Lung (tissue), 12 donors: ENCODE results near the gene FEZ2. TPM values are rescaled to one million over a fixed set of nuclear protein-coding genes. Genes with fewer than 3 reads are reported as not detected.

Experiments
- ATAC-seq: fragments of 200-7000 bp; cut with Tn5 transposase; one replicate; pipeline ENCODE4 v1.9.1; 2020; ENCODE audit warnings: moderate number of reproducible peaks; ENCODE audit not compliant: insufficient read depth, low FRiP score
- DNase-seq, 3 donors: peaks; one replicate each; pipeline ENCODE4 v3.0.0-alpha.2; 2013 to 2017
- H3K27ac ChIP-seq, 2 donors: one replicate each; pipeline ENCODE4 v1.5.1; 2013; ENCODE audit warnings: mild to moderate bottlenecking in 2 of 2, moderate library complexity in 2 of 2, control low read depth in 1 of 2, inconsistent platforms in 1 of 2, low read depth in 1 of 2, low read length in 1 of 2
- H3K27me3 ChIP-seq, 3 donors: one replicate each; pipeline ENCODE4 v1.5.1; 2013; ENCODE audit warnings: low read length in 2 of 3; ENCODE audit not compliant: control insufficient read depth in 3 of 3, insufficient read depth in 3 of 3
- H3K36me3 ChIP-seq, 4 donors: one replicate each; pipeline ENCODE4 v1.5.1; 2013; ENCODE audit warnings: low read length in 4 of 4, mild to moderate bottlenecking in 1 of 4, moderate library complexity in 1 of 4; ENCODE audit not compliant: control insufficient read depth in 4 of 4, insufficient read depth in 4 of 4
- H3K4me1 ChIP-seq, 5 donors: one replicate each; pipeline ENCODE4 v1.5.1; 2013; ENCODE audit warnings: low read length in 5 of 5, mild to moderate bottlenecking in 2 of 5, moderate library complexity in 1 of 5; ENCODE audit not compliant: control insufficient read depth in 5 of 5, insufficient read depth in 5 of 5
- H3K4me3 ChIP-seq: one replicate; pipeline ENCODE4 v1.5.1; 2013; ENCODE audit warnings: mild to moderate bottlenecking, control low read depth, moderate library complexity
- H3K9ac ChIP-seq, 2 donors: one replicate each; pipeline ENCODE4 v1.5.1; 2013; ENCODE audit warnings: low read length in 2 of 2, control low read depth in 1 of 2; ENCODE audit not compliant: insufficient read depth in 1 of 2
- H3K9me3 ChIP-seq, 4 donors: one replicate each; pipeline ENCODE4 v1.5.1; 2013; ENCODE audit warnings: low read length in 3 of 4, mild to moderate bottlenecking in 1 of 4, moderate library complexity in 1 of 4; ENCODE audit not compliant: control insufficient read depth in 4 of 4, insufficient read depth in 3 of 4
- CTCF ChIP-seq: IDR thresholded peaks from 2 replicates; pipeline ENCODE4 v1.5.1; 2012; ENCODE audit warnings: mild to moderate bottlenecking; ENCODE audit errors: control extremely low read depth, extremely low read depth
- WGBS, 2 donors: extraction: QIAGEN DNeasy Blood & Tissue Kit; methylation state at CpG; one replicate each; pipeline ENCODE4 v1.1.7; 2013; 5-methylcytosine and 5-hydroxymethylcytosine counted together
- polyA plus RNA-seq, 2 donors: library from polyadenylated mRNA; stranded (reverse); fragments of 200-250 nt; gene quantifications; one replicate each; pipeline ENCODE4 v1.2.1, GENCODE V29; 2013
- total RNA-seq, 2 donors: library from RNA; depleted of rRNA in 1 of 2; stranded (reverse); fragments of >200 nt in 1 of 2; gene quantifications; one replicate each; pipeline ENCODE4 v1.2.1, GENCODE V29; 2014 to 2021
- donor health status: control.
- donor health status: control.
- donor health status: Bipolar disorder and iron deficiency.
- donor health status: healthy.
- donor health status: DM: yes; HTN: yes; CAD: no.

Gene FEZ2
- total and polyA plus RNA-seq, 4 donors: 17.6 to 62.9 (median 31.5) TPM

DNA sequence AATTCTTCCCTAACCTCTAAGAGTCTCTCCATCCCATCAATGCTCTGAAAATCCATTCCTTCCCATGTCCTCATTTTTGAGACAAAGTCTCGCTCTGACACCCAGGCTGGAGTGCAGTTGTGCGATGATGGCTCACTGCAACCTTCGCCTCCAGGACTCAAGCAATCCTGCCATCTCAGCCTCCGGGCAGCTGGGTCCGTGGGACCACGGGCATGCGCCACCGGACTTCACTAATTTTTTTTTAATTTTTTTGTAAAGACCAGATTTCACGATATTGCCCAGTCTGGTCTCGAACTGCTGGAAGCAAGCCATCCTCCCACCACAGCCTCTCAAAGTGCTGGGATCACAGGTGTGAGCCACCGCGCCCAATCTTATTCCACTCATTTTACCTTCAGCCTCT is 1.6 kb downstream of the FEZ2 start:
- TF ChIP-seq CTCF: no peak
- Histone ChIP-seq H3K9ac (no peak overlapping the region), H3K36me3 (peaks cover 0 to 1% (median 0%) of the 10 kb centered on the region in 4 donors), H3K4me3 (peak overlapping the region; percentile 31), H3K27me3 (no peaks in the 10 kb centered on the region), H3K4me1 (peaks cover 0 to 10% (median 6%) of the 10 kb centered on the region in 5 donors), H3K27ac (no peak overlapping the region), H3K9me3 (no peaks in the 10 kb centered on the region)
- no peak for DNase-seq
- ATAC-seq: no peak
- WGBS, 2 donors: 96 to 99% methylated on average over 12 of the region's 12 CpGs

- no peaks in the 10 kb centered on the region for H3K9me3 ChIP-seq
- peaks cover 3 to 21% (median 8%) of the 10 kb centered on the region in 5 donors for H3K4me1 ChIP-seq
- TF ChIP-seq CTCF: no peak
- no peak overlapping the region for H3K9ac ChIP-seq
- H3K27me3 ChIP-seq: no peaks in the 10 kb centered on the region
- 89 to 93% methylated on average over 6 of the region's 6 CpGs for WGBS, 2 donors
- DNase-seq: no peak
- peaks cover 0 to 6% (median under 1%) of the 10 kb centered on the region in 4 donors for H3K36me3 ChIP-seq
- no peak overlapping the region for H3K27ac ChIP-seq
- no peak overlapping the region for H3K4me3 ChIP-seq
- ATAC-seq: no peak
Observed at GRCh38 chr2:36594849-36595248, 3.1 kb downstream of the FEZ2 start.

- 60 to 83% methylated on average over 2 of the region's 2 CpGs for WGBS, 2 donors
- Histone ChIP-seq H3K9ac (no peak overlapping the region), H3K36me3 (peaks cover 5 to 11% (median 6%) of the 10 kb centered on the region in 4 donors), H3K4me3 (no peak overlapping the region), H3K9me3 (no peaks in the 10 kb centered on the region), H3K27me3 (no peaks in the 10 kb centered on the region), H3K27ac (no peak overlapping the region), H3K4me1 (peaks cover 0 to 26% (median 4%) of the 10 kb centered on the region in 5 donors)
- no peak for TF ChIP-seq CTCF
- ATAC-seq: no peak
- peak in 2 of 3 donors; percentile 25 to 43 for DNase-seq
Observed at GRCh38 chr2:36589230-36589630, 8.7 kb downstream of the FEZ2 start.

GRCh38 chr2:36587556-36587955 is 10.4 kb downstream of the FEZ2 start:
- 85 to 99% methylated on average over 3 of the region's 3 CpGs for WGBS, 2 donors
- Histone ChIP-seq H3K4me3 (no peak overlapping the region), H3K9ac (no peak overlapping the region), H3K9me3 (no peaks in the 10 kb centered on the region), H3K36me3 (peaks cover 6 to 17% (median 11%) of the 10 kb centered on the region in 4 donors), H3K27ac (no peak overlapping the region), H3K27me3 (no peaks in the 10 kb centered on the region), H3K4me1 (peaks cover 0 to 26% (median 4%) of the 10 kb centered on the region in 5 donors)
- DNase-seq: no peak
- no peak for ATAC-seq
- TF ChIP-seq CTCF: no peak
